ENCODE measurements around the gene TRAM2. TPM values are rescaled to one million over a fixed set of nuclear protein-coding genes. Genes with fewer than 3 reads are reported as not detected.
A peak's percentile ranks its signal among the peaks of the same experiment; 100 is the strongest.

The TRAM2 gene
- total and polyA plus RNA-seq, 2 of the 4 experiments (the other 2 are of a cell fraction): 77.2 to 95.7 TPM

DNA sequence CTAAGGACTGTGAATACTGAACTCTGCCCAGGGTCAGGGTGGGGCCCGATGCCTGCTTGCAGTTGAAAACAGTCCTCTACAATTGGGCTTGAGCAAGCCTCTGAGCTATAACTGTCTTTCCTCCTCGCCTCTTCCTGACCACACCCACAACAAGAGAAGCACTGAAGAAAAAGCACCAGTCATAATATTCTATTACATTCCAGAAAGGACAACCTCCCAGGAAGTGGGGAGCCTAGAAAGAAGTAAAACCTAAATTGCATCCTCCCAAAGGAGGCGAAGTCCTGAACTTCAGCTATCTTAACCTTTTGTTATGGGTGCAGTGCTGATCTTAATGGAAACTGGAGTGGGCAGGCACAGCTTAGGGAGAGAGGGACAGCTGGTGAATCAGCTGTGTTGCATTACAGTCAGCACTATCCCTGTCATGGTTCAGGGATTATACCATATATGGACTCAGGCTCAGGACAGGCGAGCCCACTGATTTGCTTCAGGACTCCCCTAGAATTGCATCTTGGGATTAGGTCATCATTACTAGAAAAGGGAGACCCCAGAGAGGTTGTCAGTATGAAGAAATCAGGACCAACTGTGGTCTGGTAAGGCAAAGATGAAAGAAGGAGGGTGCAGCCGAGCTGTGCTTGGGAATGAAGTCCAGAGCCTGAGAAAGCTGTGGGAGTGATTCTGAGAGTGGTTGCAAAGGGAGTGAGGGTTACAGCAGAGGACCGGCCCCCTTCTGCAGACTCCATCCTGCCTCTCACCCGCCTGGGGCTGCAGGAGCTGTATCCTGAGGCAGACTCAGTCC lies 18.3 kb upstream of the TRAM2 start:
- CTCF ChIA-PET: interaction anchor here (0.7 to 2.4 kb wide), 9 partner anchors 12 to 594 kb away, joined by 3 to 12 read pairs (median 3); partner anchors contain the start of genes MCM3 and TRAM2
- intact Hi-C loops (cut with micrococcal nuclease): no loop called here
- POLR2A ChIA-PET (ENCODE audit: unreplicated experiment): interaction anchor here (0.6 to 1.6 kb wide), 9 partner anchors 19 to 451 kb away, joined by 3 to 9 read pairs (median 3); no protein-coding TSS in a partner anchor

More for the DNA sequence above, 18.3 kb upstream of the TRAM2 start:
- H3K9me1 ChIP-seq (ENCODE audit: insufficient read depth, low read length): peaks cover 22% of the 10 kb centered on the region
- peak overlapping the region; percentile 93 for H2AK5ac ChIP-seq (ENCODE audit: low read depth, low read length)
- H3K27ac ChIP-seq (ENCODE audit: insufficient read depth, low read length): peak overlapping the region; percentile 88
- peak overlapping the region; percentile 92 for H4K91ac ChIP-seq (ENCODE audit: insufficient read depth, low read depth, low read length)
- peak overlapping the region; percentile 21 to 94 for H4K8ac ChIP-seq (ENCODE audit: low read depth in 2 of 2, low read length in 2 of 2)
- WGBS, 2 experiments (ENCODE audit: extremely low coverage in 2 of 2, insufficient read length in 1 of 2): 20% methylated on average over 2 of the region's 7 CpGs; no CpG with 5 or more reads in 1 of the 2 experiments
- peak overlapping the region; percentile 25; the same call in 1 of the 2 replicates for H3K4me3 ChIP-seq (ENCODE audit: insufficient read depth, low read depth, low read length)
- in situ Hi-C loops (cut with MboI; ENCODE audit: low sequenced_read_pairs) (loop anchor here (5.0 kb wide), 1 partner anchor 178 kb away; no protein-coding TSS in a partner anchor), dilution Hi-C loops (cut with HindIII; ENCODE audit: low sequenced_read_pairs, unreplicated experiment) (no loop called here)
- peak overlapping the region; percentile 89 for H4K5ac ChIP-seq (ENCODE audit: low read depth, low read length)
- DNase-seq (peak; percentile 94), ATAC-seq (ENCODE audit: low read depth) (peak; percentile 87)
- peak overlapping the region; percentile 90 for H3K56ac ChIP-seq (ENCODE audit: extremely low read depth, insufficient read depth, low read length)
- H3K27me3 ChIP-seq (ENCODE audit: control insufficient read depth, insufficient read depth, low read length): no peaks in the 10 kb centered on the region
- BruUV-seq (replicated peaks): no TSS peak
- H2AFZ ChIP-seq (replicated peaks; ENCODE audit: low read length, poor library complexity): peak overlapping the region; percentile 87
- peak overlapping the region; percentile 90 for H2BK5ac ChIP-seq (ENCODE audit: low read depth, low read length, poor library complexity, severe bottlenecking)
- H4K20me1 ChIP-seq (ENCODE audit: insufficient read depth, low read length): no peaks in the 10 kb centered on the region
- peak overlapping the region; percentile 99 for H2BK20ac ChIP-seq (ENCODE audit: low read depth, low read length)
- TF ChIP-seq MAFK (IDR thresholded peaks at IDR 0.05; ENCODE audit: low read depth, low read length) (peak; percentile 76), MXI1 (IDR thresholded peaks at IDR 0.05; ENCODE audit: borderline replicate concordance, low read depth, low read length) (no peak), SMC3 (IDR thresholded peaks at IDR 0.05; ENCODE audit: low read depth, low read length) (no peak), RAD21 (IDR thresholded peaks at IDR 0.05; ENCODE audit: low read length) (peak; percentile 16), CEBPB (IDR thresholded peaks at IDR 0.05; ENCODE audit: low read depth, low read length) (peak; percentile 78), MAZ (IDR thresholded peaks at IDR 0.05; ENCODE audit: borderline replicate concordance, low read depth, low read length) (0 out of 2 replicates have a peak, but pooled peaks have one; percentile 23), CTCF (conservative IDR thresholded peaks at IDR 0.05; ENCODE audit: low read depth, low read length) (no peak), NFE2L2 (IDR thresholded peaks at IDR 0.05; ENCODE audit: low read depth, low read length) (peak; percentile 74), FOS (IDR thresholded peaks at IDR 0.05; ENCODE audit: low read depth, low read length) (peak; percentile 71; the same call in 1 of the 2 replicates), POLR2A (IDR thresholded peaks at IDR 0.05; ENCODE audit: low read depth, low read length) (peak; percentile 30; the same call in 1 of the 2 replicates), BHLHE40 (IDR thresholded peaks at IDR 0.05; ENCODE audit: low read depth, low read length) (peak; percentile 21; the same call in 1 of the 2 replicates)
- peak overlapping the region; percentile 87 for H3K4ac ChIP-seq (ENCODE audit: low read depth, low read length)
- H3K79me1 ChIP-seq (ENCODE audit: low read depth in 1 of 2, low read length in 2 of 2): peaks cover 0 to 10% of the 10 kb centered on the region in 2 experiments; a peak in 1 of 4 replicates
- peak overlapping the region; percentile 93 for H3K14ac ChIP-seq (replicated peaks; ENCODE audit: low read depth, low read length)
- peak overlapping the region; percentile 97 for H3K23ac ChIP-seq (ENCODE audit: low read depth, low read length)
- peak overlapping the region; percentile 79 for H3K4me2 ChIP-seq (ENCODE audit: low read depth, low read length)
- peak overlapping the region; percentile 49 for H2AK9ac ChIP-seq (replicated peaks; ENCODE audit: low read depth, low read length, poor library complexity)
- peak overlapping the region; percentile 99 for H2BK120ac ChIP-seq (ENCODE audit: low read depth, low read length)
- H3K36me3 ChIP-seq (ENCODE audit: control insufficient read depth, insufficient read depth, low read length): no peaks in the 10 kb centered on the region
- H3K9me3 ChIP-seq (ENCODE audit: control insufficient read depth, insufficient read depth, low read length): no peaks in the 10 kb centered on the region
- H2BK15ac ChIP-seq (ENCODE audit: low read depth, low read length): peak overlapping the region; percentile 60
- peak overlapping the region; percentile 59 for H3K9ac ChIP-seq (ENCODE audit: low read depth, low read length)
- peaks cover 28% of the 10 kb centered on the region for H3K4me1 ChIP-seq (ENCODE audit: control insufficient read depth, insufficient read depth, low read length)
- H3K18ac ChIP-seq (ENCODE audit: low read depth, low read length): peak overlapping the region; percentile 96

Data from IMR-90 (cell line).